Fibroblast of peridontal ligament (primary cell): ENCODE data around the gene NISCH.

Experiments used
- DNase-seq: peaks from one replicate; pipeline ENCODE4 v3.0.0-alpha.2; 2010; ENCODE audit errors: extremely low read depth

NISCH gene

GRCh38 chr3:52512727-52513126, 57.3 kb downstream of the NISCH start:
- no peak for DNase-seq

- DNase-seq: no peak
Observed at GRCh38 chr3:52513281-52513680, 57.9 kb downstream of the NISCH start.

- no peak for DNase-seq
Observed at GRCh38 chr3:52514576-52514975, 59.2 kb downstream of the NISCH start.

- DNase-seq: no peak
Observed at GRCh38 chr3:52515192-52515591, 59.8 kb downstream of the NISCH start.

GRCh38 chr3:52516509-52517195, 61.2 kb downstream of the NISCH start:
- no peak for DNase-seq

GRCh38 chr3:52517796-52518722, 62.7 kb downstream of the NISCH start:
- no peak for DNase-seq

- DNase-seq: no peak
Observed at GRCh38 chr3:52518723-52519444, 63.5 kb downstream of the NISCH start.

- DNase-seq: no peak
Observed at GRCh38 chr3:52519445-52520140, 64.2 kb downstream of the NISCH start.

GRCh38 chr3:52520141-52520667, 64.8 kb downstream of the NISCH start:
- no peak for DNase-seq

- DNase-seq: no peak
Observed at GRCh38 chr3:52520716-52521487, 65.5 kb downstream of the NISCH start.

GRCh38 chr3:52521488-52521824, 66.1 kb downstream of the NISCH start:
- no peak for DNase-seq

GRCh38 chr3:52521881-52522650, 66.7 kb downstream of the NISCH start:
- no peak for DNase-seq

GRCh38 chr3:52522651-52523251, 67.3 kb downstream of the NISCH start:
- no peak for DNase-seq

GRCh38 chr3:52523386-52524257, 68.2 kb downstream of the NISCH start:
- DNase-seq: no peak

- DNase-seq: no peak
Observed at GRCh38 chr3:52524258-52524751, 68.9 kb downstream of the NISCH start.

- no peak for DNase-seq
Observed at GRCh38 chr3:52524752-52525679, 69.6 kb downstream of the NISCH start.
